Spleen (tissue), 11 donors: ENCODE data around the gene CTXN1. TPM values are rescaled to one million over a fixed set of nuclear protein-coding genes. Genes with fewer than 3 reads are reported as not detected.

ENCODE experiments used
- DNase-seq: peaks from one replicate; pipeline ENCODE4 v3.0.0-alpha.2; 2020
- H3K27ac ChIP-seq, 8 donors: fragments of 200-600 bp; sonication (generic) in 7 of 8; 1 replicate in 4 of 8; 2 replicates in 4 of 8; pipeline versions ENCODE4 v1.5.0 to v1.8.0; 2016 to 2021; ENCODE audit warnings: inconsistent platforms in 4 of 8, mild to moderate bottlenecking in 4 of 8, moderate library complexity in 1 of 8
- H3K27me3 ChIP-seq, 7 donors: fragments of 200-600 bp; sonication (generic) in 6 of 7; replicated peaks in 1 of 7; 1 replicate in 4 of 7; 2 replicates in 3 of 7; pipeline versions ENCODE4 v1.5.0 to v1.8.0; 2016 to 2021; ENCODE audit warnings: inconsistent platforms in 3 of 7, mild to moderate bottlenecking in 1 of 7
- H3K36me3 ChIP-seq, 6 donors: fragments of 200-600 bp; sonication (generic) in 5 of 6; 1 replicate in 4 of 6; 2 replicates in 2 of 6; pipeline versions ENCODE4 v1.5.0 to v1.8.0; 2016 to 2021; ENCODE audit warnings: inconsistent platforms in 2 of 6
- H3K4me1 ChIP-seq, 6 donors: fragments of 200-600 bp; sonication (generic) in 5 of 6; 1 replicate in 3 of 6; 2 replicates in 3 of 6; pipeline versions ENCODE4 v1.5.0 to v1.8.0; 2016 to 2021; ENCODE audit warnings: inconsistent platforms in 3 of 6
- H3K4me3 ChIP-seq, 8 donors: fragments of 200-600 bp; sonication (generic) in 7 of 8; 1 replicate in 4 of 8; 2 replicates in 4 of 8; pipeline versions ENCODE4 v1.5.0 to v1.8.0; 2016 to 2021; ENCODE audit warnings: inconsistent platforms in 4 of 8, mild to moderate bottlenecking in 4 of 8, moderate library complexity in 2 of 8
- H3K9me3 ChIP-seq, 8 donors: fragments of 200-600 bp; sonication (generic) in 7 of 8; 1 replicate in 4 of 8; 2 replicates in 4 of 8; pipeline versions ENCODE4 v1.5.0 to v1.8.0; 2016 to 2021; ENCODE audit warnings: inconsistent platforms in 4 of 8
- POLR2A ChIP-seq, 3 donors: fragments of 450-650 bp; IDR thresholded peaks; one replicate each; pipeline ENCODE4 v1.5.1; 2017; ENCODE audit warnings: antibody characterized with exemption in 3 of 3, mild to moderate bottlenecking in 1 of 3
- POLR2AphosphoS5 ChIP-seq, 3 donors: sonication (generic); formaldehyde crosslinking; IDR thresholded peaks; one replicate each; pipeline ENCODE4 v1.5.1; 2017; ENCODE audit warnings: antibody characterized with exemption in 3 of 3
- WGBS, 5 donors: extraction: QIAGEN DNeasy Blood & Tissue Kit in 3 of 5; methylation state at CpG; one replicate each; pipeline versions ENCODE4 v1.1.5 to v1.1.7; 2013 to 2018; 5-methylcytosine and 5-hydroxymethylcytosine counted together
- intact Hi-C: fragments of 100-400 bp; cut with DNase I; formaldehyde crosslinking; loops from one replicate; pipeline ENCODE4 v1.15.0; 2023; ENCODE audit warnings: low total_unique reads
- polyA plus RNA-seq, 3 donors: library from polyadenylated mRNA; stranded (reverse); fragments of 200-250 nt; gene quantifications; one replicate each; pipeline ENCODE4 v1.2.1, GENCODE V29; 2013
- total RNA-seq, 7 donors: library from RNA; depleted of rRNA in 3 of 7; stranded (reverse); fragments of >200 nt in 3 of 7; fragmentation: NEBNext Ultra II Directional in 4 of 7; extraction: Animal tissue kit (Norgen Biotek cat#: 25700) in 4 of 7; gene quantifications; one replicate each; pipeline versions ENCODE4 v1.1.0 to v1.2.1, GENCODE V29; 2016 to 2021
- TF ChIP-seq, protein P1 (sequence below), 11 experiments: fragments of 200-600 bp in 7 of 11; fragments of 450-650 bp in 4 of 11; sonication (generic) in 4 of 11; IDR thresholded peaks in 8 of 11; conservative IDR thresholded peaks in 3 of 11; 1 replicate in 7 of 11; 2 replicates in 4 of 11; pipeline versions ENCODE4 v1.4.0 to v1.8.0; 2016 to 2021; ENCODE audit warnings: antibody characterized with exemption in 11 of 11, inconsistent platforms in 4 of 11, mild to moderate bottlenecking in 1 of 11
- donor health status: healthy with polysubstance abuse.
- donor health status: DM: no; HTN: no; CAD: no; lungs with moderate emphysema.
- donor health status: DM: no; HTN: no; CAD: no.
- donor health status: Bipolar disorder and iron deficiency.
- donor health status: healthy.
- donor health status: DM: no; HTN: no; CAD: no.
- donor health status: DM: yes; HTN: yes; CAD: no.

CTXN1 gene
- total and polyA plus RNA-seq, 10 donors, result 0.11 to 4.4 (median 2.0) TPM

DNA sequence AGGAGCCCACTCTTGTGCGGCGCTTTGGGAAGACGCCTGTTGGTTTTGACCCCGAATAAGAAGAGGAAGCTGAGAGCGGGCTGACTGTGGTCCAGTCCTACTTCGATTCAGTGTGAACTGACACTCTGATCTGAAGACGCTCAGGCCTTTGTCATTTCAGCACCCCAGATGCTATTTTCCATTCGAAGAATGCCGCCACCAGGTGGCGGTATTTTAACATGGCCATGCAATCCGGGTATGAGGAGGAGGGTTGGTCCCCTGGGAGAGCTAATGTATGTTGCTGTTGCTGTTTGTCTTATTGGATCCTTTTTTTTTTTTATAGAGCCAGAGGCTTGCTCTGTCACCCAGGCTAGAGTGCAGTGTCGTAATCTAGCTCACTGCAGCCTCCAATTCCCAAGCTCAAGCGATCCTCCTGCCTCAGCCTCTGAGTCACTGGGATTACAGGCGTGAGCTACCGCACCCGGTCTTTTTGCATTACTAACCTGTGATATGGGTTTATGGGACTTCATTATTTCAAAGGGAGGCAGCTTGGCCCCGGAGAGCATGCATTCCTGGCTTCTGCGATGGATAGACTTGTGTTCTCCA lies 18.3 kb upstream of the CTXN1 start:
- TF ChIP-seq POLR2A (IDR thresholded peaks at IDR 0.05), result no peak
- TF ChIP-seq, protein P1, sequence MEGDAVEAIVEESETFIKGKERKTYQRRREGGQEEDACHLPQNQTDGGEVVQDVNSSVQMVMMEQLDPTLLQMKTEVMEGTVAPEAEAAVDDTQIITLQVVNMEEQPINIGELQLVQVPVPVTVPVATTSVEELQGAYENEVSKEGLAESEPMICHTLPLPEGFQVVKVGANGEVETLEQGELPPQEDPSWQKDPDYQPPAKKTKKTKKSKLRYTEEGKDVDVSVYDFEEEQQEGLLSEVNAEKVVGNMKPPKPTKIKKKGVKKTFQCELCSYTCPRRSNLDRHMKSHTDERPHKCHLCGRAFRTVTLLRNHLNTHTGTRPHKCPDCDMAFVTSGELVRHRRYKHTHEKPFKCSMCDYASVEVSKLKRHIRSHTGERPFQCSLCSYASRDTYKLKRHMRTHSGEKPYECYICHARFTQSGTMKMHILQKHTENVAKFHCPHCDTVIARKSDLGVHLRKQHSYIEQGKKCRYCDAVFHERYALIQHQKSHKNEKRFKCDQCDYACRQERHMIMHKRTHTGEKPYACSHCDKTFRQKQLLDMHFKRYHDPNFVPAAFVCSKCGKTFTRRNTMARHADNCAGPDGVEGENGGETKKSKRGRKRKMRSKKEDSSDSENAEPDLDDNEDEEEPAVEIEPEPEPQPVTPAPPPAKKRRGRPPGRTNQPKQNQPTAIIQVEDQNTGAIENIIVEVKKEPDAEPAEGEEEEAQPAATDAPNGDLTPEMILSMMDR (IDR thresholded peaks at IDR 0.05 in 8 of 11, conservative IDR thresholded peaks at IDR 0.05 in 3 of 11), result peak; percentile 68 to 93 (median 87)
- Histone ChIP-seq H3K4me3 (peak overlapping the region; percentile 57 to 94 (median 73)), H3K4me1 (peaks cover 5 to 53% (median 33%) of the 10 kb centered on the region in 6 donors), H3K36me3 (peaks cover 0 to 23% (median 18%) of the 10 kb centered on the region in 6 donors), H3K9me3 (no peaks in the 10 kb centered on the region), H3K27ac (peak overlapping the region; percentile 82 to 98 (median 96)), H3K27me3 (no peaks in the 10 kb centered on the region)
- WGBS, 5 donors, result 26 to 30% (median 28%) methylated on average over 15 to 18 of the region's 18 CpGs
- DNase-seq, result peak; percentile 91
- intact Hi-C loops, result loop anchor here (10.0 kb wide), 1 partner anchor 61 kb away; the partner anchor contains the start of gene ELAVL1

DNA sequence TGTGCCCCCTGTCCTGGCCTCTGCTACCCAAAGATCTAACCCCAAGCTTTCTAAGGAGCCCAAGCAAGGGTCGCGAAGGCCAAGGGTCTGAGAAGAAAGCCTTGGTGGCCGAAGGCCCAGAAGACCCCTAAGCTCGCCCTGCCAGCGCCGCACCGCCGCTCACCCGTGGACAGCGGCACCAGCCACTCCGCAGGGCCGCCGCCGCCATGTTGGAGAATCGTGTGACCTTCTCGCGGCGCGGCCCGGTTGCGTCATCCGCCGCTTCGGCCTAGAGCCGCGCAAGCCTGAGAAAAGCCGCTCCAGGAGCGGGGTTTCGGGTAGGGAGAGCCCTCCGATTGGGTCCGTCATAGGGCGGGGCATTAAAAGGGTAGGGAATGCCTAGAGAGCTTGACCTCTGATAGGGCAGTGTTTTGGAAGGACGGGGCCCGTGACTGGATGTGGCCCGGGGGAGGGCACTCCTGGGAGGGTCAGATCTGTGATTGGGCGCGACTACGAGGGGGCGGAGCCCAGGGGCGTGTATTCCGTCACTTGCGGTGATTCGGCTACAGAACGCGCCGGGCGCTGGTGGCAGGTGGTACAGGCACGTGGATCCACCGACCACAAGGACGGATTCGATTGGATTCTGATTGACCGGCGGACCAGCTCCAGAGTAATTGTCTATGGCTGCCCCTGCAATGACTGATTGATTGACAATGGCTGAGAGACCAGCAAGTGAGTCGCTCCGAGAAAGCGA lies 17.7 kb upstream of the CTXN1 start, which contains the start of gene TIMM44:
TIMM44 (minus strand) TSS at position 223 of the 733 bp plus-strand sequence; CDS start at position 208, 15 bp downstream.
- peak within 1 kb of the TSS; percentile 82 to 98 (median 96) for H3K27ac ChIP-seq
- peaks cover 5 to 59% (median 33%) of the 10 kb centered on the region in 6 donors for H3K4me1 ChIP-seq
- H3K9me3 ChIP-seq, result no peaks in the 10 kb centered on the region
- TF ChIP-seq POLR2AphosphoS5 (IDR thresholded peaks at IDR 0.05) (peak; percentile 94 to 96 (median 96)), POLR2A (IDR thresholded peaks at IDR 0.05) (peak; percentile 50 to 78 (median 57))
- TF ChIP-seq, protein P1 (IDR thresholded peaks at IDR 0.05 in 8 of 11, conservative IDR thresholded peaks at IDR 0.05 in 3 of 11), result no peak
- intact Hi-C loops, result loop anchor here (10.0 kb wide), 1 partner anchor 61 kb away; the partner anchor contains the start of gene ELAVL1
- H3K36me3 ChIP-seq, result peaks cover 0 to 29% (median 22%) of the 10 kb centered on the region in 6 donors
- DNase-seq, result peak; percentile 99
- peak within 1 kb of the TSS; percentile 57 to 94 (median 78) for H3K4me3 ChIP-seq
- 0% methylated on average over 23 to 56 of the region's 56 CpGs for WGBS, 5 donors
- no peaks in the 10 kb centered on the region for H3K27me3 ChIP-seq

DNA sequence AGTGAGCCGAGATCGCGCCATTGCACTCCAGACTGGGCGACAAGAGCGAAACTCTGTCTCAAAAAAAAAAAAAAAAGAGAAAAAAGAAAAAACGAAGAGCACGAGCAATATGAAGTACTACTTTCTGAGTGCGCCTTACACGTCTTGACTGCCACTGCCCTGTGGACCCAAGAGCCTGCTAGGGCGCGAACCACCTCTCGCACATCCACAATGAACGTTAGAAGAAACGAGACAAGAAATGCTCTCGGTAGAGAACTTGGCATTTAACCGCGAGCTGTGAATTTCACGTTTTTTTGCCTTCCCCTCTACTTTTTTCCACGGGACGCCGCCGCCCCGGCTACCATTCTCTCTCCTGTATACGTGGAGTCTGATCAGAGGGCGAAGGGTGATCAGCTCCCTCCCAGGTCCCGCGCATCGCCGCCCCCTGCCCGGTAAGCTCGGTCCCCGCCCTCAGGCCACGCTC lies 17.1 kb upstream of the CTXN1 start:
- peak overlapping the region; percentile 82 to 98 (median 96) for H3K27ac ChIP-seq
- peaks cover 5 to 63% (median 33%) of the 10 kb centered on the region in 6 donors for H3K4me1 ChIP-seq
- TF ChIP-seq POLR2AphosphoS5 (IDR thresholded peaks at IDR 0.05), result no peak
- TF ChIP-seq, protein P1 (IDR thresholded peaks at IDR 0.05 in 8 of 11, conservative IDR thresholded peaks at IDR 0.05 in 3 of 11), result no peak
- TF ChIP-seq POLR2A (IDR thresholded peaks at IDR 0.05), result no peak
- H3K27me3 ChIP-seq, result no peaks in the 10 kb centered on the region
- H3K36me3 ChIP-seq, result peaks cover 0 to 35% (median 24%) of the 10 kb centered on the region in 6 donors
- peak overlapping the region; percentile 56 to 94 (median 78) for H3K4me3 ChIP-seq
- 4 to 6% (median 6%) methylated on average over 32 to 33 of the region's 33 CpGs for WGBS, 5 donors
- intact Hi-C loops, result loop anchor here (10.0 kb wide), 1 partner anchor 62 kb away; the partner anchor contains the start of gene ELAVL1
- no peaks in the 10 kb centered on the region for H3K9me3 ChIP-seq
- no peak for DNase-seq
